GM18868 (cell line): ENCODE results near the gene PHLDA1.

Experiments used
- ATAC-seq: cut with Tn5 transposase; IDR thresholded peaks from one replicate; pipeline ENCODE4 v1.9.1; 2021; ENCODE audit warnings: mild to moderate bottlenecking, moderate library complexity; ENCODE audit not compliant: unreplicated experiment

Gene PHLDA1

GRCh38 chr12:76020731-76021672 is 10.6 kb downstream of the PHLDA1 start:
- peak; percentile 58 for ATAC-seq

- peak; percentile 61 for ATAC-seq
Measured at GRCh38 chr12:76020281-76020680, 11.3 kb downstream of the PHLDA1 start.

GRCh38 chr12:76018672-76019071 is 12.9 kb downstream of the PHLDA1 start:
- ATAC-seq, result no peak

GRCh38 chr12:76018111-76018510 is 13.5 kb downstream of the PHLDA1 start:
- no peak for ATAC-seq

- ATAC-seq, result no peak
Measured at GRCh38 chr12:76014007-76014406, 17.6 kb downstream of the PHLDA1 start.

GRCh38 chr12:76013603-76014002 is 18.0 kb downstream of the PHLDA1 start:
- no peak for ATAC-seq

- ATAC-seq, result no peak
Measured at GRCh38 chr12:76012644-76013043, 18.9 kb downstream of the PHLDA1 start.

GRCh38 chr12:76010732-76011458 is 20.7 kb downstream of the PHLDA1 start:
- ATAC-seq, result no peak

GRCh38 chr12:76008428-76008827 is 23.1 kb downstream of the PHLDA1 start:
- ATAC-seq, result no peak

- ATAC-seq, result no peak
Measured at GRCh38 chr12:76007640-76008039, 23.9 kb downstream of the PHLDA1 start.

GRCh38 chr12:76006028-76006925 is 25.3 kb downstream of the PHLDA1 start:
- ATAC-seq, result no peak

GRCh38 chr12:76003355-76003638 is 28.3 kb downstream of the PHLDA1 start:
- ATAC-seq, result no peak

- ATAC-seq, result no peak
Measured at GRCh38 chr12:76002598-76003354, 28.8 kb downstream of the PHLDA1 start.

GRCh38 chr12:75998292-75999063 is 33.1 kb downstream of the PHLDA1 start:
- no peak for ATAC-seq

GRCh38 chr12:75997658-75998057 is 33.9 kb downstream of the PHLDA1 start:
- ATAC-seq, result no peak

GRCh38 chr12:75996861-75997447 is 34.6 kb downstream of the PHLDA1 start:
- ATAC-seq, result no peak

- no peak for ATAC-seq
Measured at GRCh38 chr12:75995691-75996090, 35.9 kb downstream of the PHLDA1 start.

- no peak for ATAC-seq
Measured at GRCh38 chr12:75994069-75994740, 37.4 kb downstream of the PHLDA1 start.

GRCh38 chr12:75991753-75992152 is 39.8 kb downstream of the PHLDA1 start:
- no peak for ATAC-seq
